Lower lobe of right lung (tissue), 2 donors: ENCODE results near the gene ACADSB. TPM values are rescaled to one million over a fixed set of nuclear protein-coding genes. Genes with fewer than 3 reads are reported as not detected.
A peak's percentile ranks its signal among the peaks of the same experiment; 100 is the strongest.

Source experiments
- ATAC-seq, 2 donors: fragments of 200-7000 bp; cut with Tn5 transposase; one replicate each; pipeline ENCODE4 v1.9.1; 2020 to 2022; ENCODE audit warnings: mild to moderate bottlenecking in 2 of 2, moderate library complexity in 2 of 2
- DNase-seq: peaks from one replicate; pipeline ENCODE4 v3.0.0-alpha.2; 2020
- H3K27ac ChIP-seq: fragments of 200-600 bp; one replicate; pipeline ENCODE4 v1.8.0; 2022
- H3K27me3 ChIP-seq: fragments of 200-600 bp; one replicate; pipeline ENCODE4 v1.8.0; 2022; ENCODE audit warnings: low read depth
- H3K36me3 ChIP-seq: fragments of 200-600 bp; one replicate; pipeline ENCODE4 v1.8.0; 2022; ENCODE audit warnings: mild to moderate bottlenecking
- H3K4me1 ChIP-seq: fragments of 200-600 bp; one replicate; pipeline ENCODE4 v1.8.0; 2022
- H3K4me3 ChIP-seq: fragments of 200-600 bp; one replicate; pipeline ENCODE4 v1.8.0; 2022; ENCODE audit warnings: mild to moderate bottlenecking
- H3K9me3 ChIP-seq: fragments of 200-600 bp; one replicate; pipeline ENCODE4 v1.8.0; 2022
- CTCF ChIP-seq: fragments of 200-600 bp; IDR thresholded peaks from one replicate; pipeline ENCODE4 v1.8.0; 2022; ENCODE audit warnings: antibody characterized with exemption, mild to moderate bottlenecking
- intact Hi-C: fragments of 100-400 bp; cut with DNase I; formaldehyde crosslinking; loops from one replicate; pipeline ENCODE4 v1.11.0; 2022
- total RNA-seq: library from RNA; stranded (reverse); fragmentation: NEBNext Ultra II Directional; extraction: Animal tissue kit (Norgen Biotek cat#: 25700); gene quantifications from one replicate; pipeline ENCODE4 v1.2.1, GENCODE V29; 2021
- donor health status: DM: no; HTN: yes; CAD: no; lungs with severe emphysema.

The ACADSB gene
- total RNA-seq, 1 donor from 2014 or later = 24.0 TPM

- H3K9me3 ChIP-seq = no peaks in the 10 kb centered on the region
- no peaks in the 10 kb centered on the region for H3K36me3 ChIP-seq
- no peak overlapping the region for H3K27ac ChIP-seq
- intact Hi-C loops = no loop called here
- peaks cover 28% of the 10 kb centered on the region for H3K4me1 ChIP-seq
- no peak overlapping the region for H3K4me3 ChIP-seq
- ATAC-seq (no peak), DNase-seq (no peak)
- TF ChIP-seq CTCF = no peak
- H3K27me3 ChIP-seq = no peaks in the 10 kb centered on the region
These were observed 3.2 kb downstream of the ACADSB start for GRCh38 chr10:123011987-123012386.

GRCh38 chr10:123013456-123014419, 4.9 kb downstream of the ACADSB start:
- DNase-seq = peak; percentile 43
- TF ChIP-seq CTCF = no peak
- no peaks in the 10 kb centered on the region for H3K36me3 ChIP-seq

GRCh38 chr10:123014772-123015171, 6.0 kb downstream of the ACADSB start:
- Histone ChIP-seq H3K27ac (no peak overlapping the region), H3K9me3 (no peaks in the 10 kb centered on the region), H3K4me3 (no peak overlapping the region), H3K4me1 (peaks cover 15% of the 10 kb centered on the region), H3K27me3 (no peaks in the 10 kb centered on the region), H3K36me3 (no peaks in the 10 kb centered on the region)
- ATAC-seq (no peak), DNase-seq (no peak)
- intact Hi-C loops = no loop called here
- TF ChIP-seq CTCF = no peak

More at GRCh38 chr10:123013456-123014419, 4.9 kb downstream of the ACADSB start:
- H3K4me1 ChIP-seq = peaks cover 19% of the 10 kb centered on the region
- no peaks in the 10 kb centered on the region for H3K9me3 ChIP-seq
- H3K27ac ChIP-seq = no peak overlapping the region
- H3K4me3 ChIP-seq = no peak overlapping the region
- ATAC-seq = no peak
- no peaks in the 10 kb centered on the region for H3K27me3 ChIP-seq
- intact Hi-C loops = no loop called here

GRCh38 chr10:123016228-123016627, 7.4 kb downstream of the ACADSB start:
- peak in 1 of 2 donors; percentile 51 for ATAC-seq
- intact Hi-C loops = no loop called here
- H3K4me3 ChIP-seq = no peak overlapping the region
- TF ChIP-seq CTCF = no peak
- no peak for DNase-seq
- H3K9me3 ChIP-seq = no peaks in the 10 kb centered on the region
- H3K27ac ChIP-seq = no peak overlapping the region
- peaks cover 11% of the 10 kb centered on the region for H3K4me1 ChIP-seq
- H3K27me3 ChIP-seq = no peaks in the 10 kb centered on the region
- no peaks in the 10 kb centered on the region for H3K36me3 ChIP-seq

- no peak for TF ChIP-seq CTCF
- Histone ChIP-seq H3K4me3 (no peak overlapping the region), H3K27ac (no peak overlapping the region), H3K4me1 (peaks cover 9% of the 10 kb centered on the region), H3K27me3 (no peaks in the 10 kb centered on the region), H3K9me3 (no peaks in the 10 kb centered on the region), H3K36me3 (no peaks in the 10 kb centered on the region)
- DNase-seq (no peak), ATAC-seq (no peak)
- intact Hi-C loops = no loop called here
These were observed 8.8 kb downstream of the ACADSB start for GRCh38 chr10:123017421-123018165.
